Esophagus mucosa (tissue), 1 donor: ENCODE results near the gene GRM3. TPM values are rescaled to one million over a fixed set of nuclear protein-coding genes. Genes with fewer than 3 reads are reported as not detected.
"Not testable (repeated sequence)": the region's sequence is repeated elsewhere in the genome, so short reads cannot be mapped to it uniquely, and the experiment has no call there.

Experiments used
- ATAC-seq: fragments of 200-7000 bp; cut with Tn5 transposase; one replicate; pipeline ENCODE4 v1.9.1; 2020
- total RNA-seq: library from RNA; stranded (reverse); gene quantifications from one replicate; pipeline ENCODE4 v1.2.4, GENCODE V29; 2023
- donor health status: DM: yes; HTN: yes; CAD: no.

Gene GRM3
- not detected for total RNA-seq

DNA sequence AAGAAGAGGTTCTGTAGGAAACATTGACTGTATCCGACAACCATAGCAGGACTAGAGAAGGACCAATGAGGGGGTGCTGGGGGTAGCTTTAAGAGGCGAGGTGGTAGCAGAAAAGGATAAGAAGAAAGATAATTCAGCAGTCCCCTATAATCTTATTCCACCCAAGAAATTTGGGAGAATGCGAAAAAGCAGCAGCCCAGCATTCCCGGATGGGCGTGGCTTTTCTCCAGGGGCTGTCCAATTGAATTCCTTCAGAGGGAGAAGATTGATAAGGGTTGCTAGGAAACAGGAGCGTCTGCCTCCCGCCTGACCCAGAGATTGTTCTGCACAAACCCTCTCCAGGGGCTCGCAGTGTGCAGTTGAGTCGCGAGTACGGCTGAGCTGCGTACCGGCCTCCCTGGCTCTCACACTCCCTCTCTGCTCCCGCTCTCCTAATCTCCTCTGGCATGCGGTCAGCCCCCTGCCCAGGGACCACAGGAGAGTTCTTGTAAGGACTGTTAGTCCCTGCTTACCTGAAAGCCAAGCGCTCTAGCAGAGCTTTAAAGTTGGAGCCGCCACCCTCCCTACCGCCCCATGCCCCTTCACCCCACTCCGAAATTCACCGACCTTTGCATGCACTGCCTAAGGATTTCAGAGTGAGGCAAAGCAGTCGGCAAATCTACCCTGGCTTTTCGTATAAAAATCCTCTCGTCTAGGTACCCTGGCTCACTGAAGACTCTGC is at the start of gene GRM3:
Gene GRM3 (plus strand): TSS at position 349 of the 721 bp plus-strand sequence. CDS start 121,237 bp downstream, outside the sequence.
- ATAC-seq: no peak

DNA sequence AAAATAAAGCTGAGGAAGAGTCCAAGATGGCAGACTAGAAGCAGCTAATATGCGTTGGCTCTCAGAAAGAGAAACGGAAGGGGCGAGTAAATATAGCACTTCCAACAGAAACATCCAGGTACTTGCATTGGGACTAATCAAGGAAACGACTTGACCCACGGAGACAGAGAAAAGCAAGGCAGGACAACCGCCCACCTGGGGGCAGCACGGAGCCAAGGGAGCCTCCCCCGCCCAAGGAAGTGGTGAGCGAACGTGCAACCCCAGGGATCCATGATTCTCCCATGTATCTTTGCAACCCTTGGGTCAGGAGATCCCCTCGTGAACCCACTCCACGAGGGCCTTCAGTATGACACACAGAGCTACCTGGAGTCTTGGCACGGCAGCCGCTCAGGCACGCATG is 45.4 kb upstream of the GRM3 start:
- ATAC-seq: no peak

DNA sequence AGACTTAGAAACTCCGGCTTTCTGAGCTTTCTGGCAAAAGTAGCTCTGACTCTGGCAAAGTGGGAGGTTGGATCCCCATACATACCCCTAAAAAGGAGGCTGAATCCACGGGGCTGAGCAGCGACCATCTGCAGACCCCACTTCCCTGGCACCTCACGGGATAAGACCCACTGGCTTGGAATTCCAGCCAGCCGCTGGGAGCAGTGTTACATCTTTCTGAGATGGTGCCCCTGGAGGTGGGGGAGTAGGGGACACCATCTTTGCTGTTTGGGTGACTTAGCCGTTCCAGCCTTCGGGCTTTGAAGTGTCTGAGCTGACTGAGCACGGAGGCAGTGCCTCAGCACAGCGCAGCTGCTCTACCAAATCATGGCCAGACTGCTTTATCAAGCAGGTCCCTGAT is 45.0 kb upstream of the GRM3 start:
- no peak for ATAC-seq

GRCh38 chr7:86600506-86601290 is 43.0 kb upstream of the GRM3 start:
- ATAC-seq: no peak

GRCh38 chr7:86615711-86616110 is 28.0 kb upstream of the GRM3 start:
- not testable (repeated sequence) for ATAC-seq

- ATAC-seq: no peak
Measured at GRCh38 chr7:86644282-86645224, 844 bp downstream of the GRM3 start.

DNA sequence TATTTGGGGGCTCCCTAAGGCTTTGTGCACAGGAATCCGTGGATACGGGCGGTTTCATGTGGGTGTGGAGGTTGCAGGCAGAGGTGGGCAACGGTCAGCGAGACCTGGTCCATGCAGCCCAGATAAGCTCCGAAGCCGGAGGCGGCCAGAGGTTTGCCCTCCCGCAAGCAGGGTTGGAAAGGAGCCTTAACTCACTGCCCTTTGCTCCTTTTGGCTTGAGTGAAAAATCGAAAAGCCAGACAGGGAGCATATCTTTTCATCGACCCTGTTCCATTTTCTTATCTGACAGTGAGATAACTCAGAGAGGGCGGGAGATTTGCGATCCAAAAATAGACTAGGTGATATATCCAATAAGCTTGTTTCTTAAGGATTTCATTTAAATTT is 1.5 kb downstream of the GRM3 start:
- ATAC-seq: no peak

- ATAC-seq: no peak
Measured at GRCh38 chr7:86645676-86646276, 2.1 kb downstream of the GRM3 start.

GRCh38 chr7:86647385-86648094 is 3.8 kb downstream of the GRM3 start:
- no peak for ATAC-seq

DNA sequence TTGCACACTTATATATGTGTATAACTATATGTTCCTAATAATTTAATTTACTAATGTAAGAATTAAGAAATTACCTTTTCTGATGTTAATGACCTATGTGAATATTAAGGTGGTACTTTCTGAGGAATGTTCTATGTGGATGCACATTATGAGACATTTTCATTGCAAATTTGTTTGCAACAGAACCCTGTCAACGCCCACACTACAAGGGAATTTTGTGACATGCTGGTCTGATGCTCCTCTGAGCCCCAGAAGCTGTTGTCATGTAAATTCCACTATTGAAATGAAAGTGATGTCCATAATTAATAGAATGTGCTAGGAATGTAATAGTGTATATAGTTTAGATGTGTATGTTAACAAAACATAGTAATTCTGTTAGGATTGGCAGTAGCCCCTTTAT is 4.5 kb downstream of the GRM3 start:
- ATAC-seq: no peak

GRCh38 chr7:86653919-86654659 is 10.4 kb downstream of the GRM3 start:
- no peak for ATAC-seq

- no peak for ATAC-seq
Measured at GRCh38 chr7:86657948-86658347, 14.2 kb downstream of the GRM3 start.

DNA sequence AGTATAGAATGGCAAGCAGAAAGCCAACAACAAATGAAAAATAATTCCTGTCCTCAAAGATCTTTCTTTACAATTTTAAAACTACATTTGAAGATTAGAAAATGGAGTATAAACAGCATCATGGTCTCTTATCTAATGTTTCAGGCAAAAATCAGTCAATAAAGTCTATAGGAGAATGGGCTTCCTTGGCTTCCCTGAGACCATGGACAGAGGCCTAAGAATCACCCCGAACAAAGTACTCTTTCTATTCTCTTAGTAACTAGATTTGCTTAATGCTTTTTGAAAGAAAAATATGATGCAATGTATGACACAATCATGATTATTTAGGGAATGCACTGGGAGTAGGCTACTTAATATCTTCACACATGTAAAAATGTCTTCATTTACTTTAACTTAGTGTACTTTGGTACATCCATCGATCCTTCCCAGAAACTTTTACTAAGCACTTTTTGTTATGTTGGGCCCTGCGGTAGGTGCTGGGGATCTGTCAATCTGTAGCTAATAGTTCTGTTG is 17.3 kb downstream of the GRM3 start:
- no peak for ATAC-seq

- ATAC-seq: no peak
Measured at GRCh38 chr7:86664486-86664885, 20.8 kb downstream of the GRM3 start.

DNA sequence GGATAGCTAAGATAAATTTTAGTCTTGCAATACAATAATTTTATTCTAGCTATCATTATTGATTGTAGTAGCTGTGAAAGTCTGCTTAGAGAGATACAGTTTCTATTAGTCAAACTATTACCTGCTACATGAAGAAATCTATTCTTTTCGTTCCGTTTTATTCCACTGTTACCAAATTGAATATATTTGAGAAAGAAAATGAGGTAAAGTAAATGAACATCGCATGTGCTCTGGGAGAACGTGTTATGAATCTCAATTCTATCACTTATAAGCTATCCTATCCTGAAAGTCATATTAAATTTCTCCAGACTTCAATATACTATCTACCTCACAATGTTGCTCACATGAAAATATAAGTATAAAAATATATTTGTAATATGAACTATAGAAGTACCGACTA is 21.3 kb downstream of the GRM3 start:
- no peak for ATAC-seq

DNA sequence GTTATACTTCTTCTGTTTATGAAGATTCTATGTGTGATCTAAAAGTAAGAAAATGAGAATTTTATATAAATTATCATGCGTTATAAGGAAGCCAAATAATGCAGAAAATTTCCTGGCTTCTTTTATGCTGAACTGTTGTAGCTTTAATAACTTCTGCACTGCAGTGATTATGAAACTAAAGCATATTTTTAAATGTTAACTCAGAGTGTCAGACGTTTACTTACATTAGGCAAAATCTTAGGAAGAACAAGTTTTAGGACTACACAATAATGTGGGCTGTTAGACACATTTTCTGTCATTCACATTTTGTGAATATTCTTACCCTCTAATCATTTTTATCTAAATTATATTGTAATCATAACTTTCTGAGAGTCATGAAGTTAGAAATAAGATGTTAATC is 22.0 kb downstream of the GRM3 start:
- no peak for ATAC-seq

- no peak for ATAC-seq
Measured at GRCh38 chr7:86667732-86668131, 24.0 kb downstream of the GRM3 start.

DNA sequence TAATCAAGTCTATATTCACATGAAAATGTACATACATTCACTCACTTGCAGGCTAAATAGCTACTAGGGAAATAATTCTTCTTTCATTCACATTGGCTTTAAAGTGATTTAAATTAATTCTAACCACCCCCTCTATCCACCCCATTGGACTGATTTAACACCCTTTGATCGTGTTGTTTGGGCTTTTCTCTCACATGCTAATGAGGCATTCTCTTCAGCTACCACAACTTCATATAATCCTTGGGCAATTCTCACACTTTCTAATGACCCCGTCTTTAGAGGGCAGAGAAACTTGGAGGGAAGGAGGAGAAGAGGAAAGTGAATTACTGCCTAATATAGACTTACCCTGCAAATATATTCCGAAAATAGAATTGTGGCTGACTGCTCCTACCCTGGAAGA is 24.6 kb downstream of the GRM3 start:
- no peak for ATAC-seq

- no peak for ATAC-seq
Measured at GRCh38 chr7:86687831-86688230, 44.1 kb downstream of the GRM3 start.

GRCh38 chr7:86689363-86689762 is 45.7 kb downstream of the GRM3 start:
- no peak for ATAC-seq

DNA sequence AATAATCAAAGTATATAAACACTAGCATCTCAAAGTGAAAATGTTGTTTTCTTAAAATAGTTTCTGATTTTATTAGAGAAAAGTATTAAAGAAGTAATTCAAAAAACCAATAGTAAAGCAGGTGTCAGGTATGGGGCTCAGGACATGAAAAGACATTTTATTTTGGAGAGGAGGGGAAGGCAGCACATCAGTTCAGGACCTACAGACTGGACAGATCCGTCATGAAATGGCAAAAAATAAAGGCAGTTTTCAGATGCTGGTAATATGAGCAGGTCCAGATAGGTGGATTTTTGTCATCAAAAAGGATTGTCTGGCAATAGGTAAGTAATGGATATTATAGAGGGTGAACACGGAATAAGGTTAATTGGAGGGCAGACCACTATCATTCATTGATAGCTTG is 49.0 kb downstream of the GRM3 start:
- no peak for ATAC-seq
